Astrocyte of the cerebellum (primary cell): ENCODE measurements around the gene SRPK2.

Experiments used
- DNase-seq: peaks from one replicate; pipeline ENCODE4 v3.0.0-alpha.2; 2011; ENCODE audit warnings: low read depth
- H3K4me3 ChIP-seq: 2 replicates; pipeline ENCODE4 v1.5.1; 2011; ENCODE audit warnings: mild to moderate bottlenecking, low read depth, low read length, moderate library complexity
- CTCF ChIP-seq: IDR thresholded peaks from 2 replicates; pipeline ENCODE4 v1.5.1; 2012; ENCODE audit warnings: low read length, low read depth, moderate library complexity, mild to moderate bottlenecking; ENCODE audit errors: missing control alignments
- in situ Hi-C: cut with HindIII; loops from 2 replicates; pipeline ENCODE4 v1.10.0; 2017; ENCODE audit warnings: low sequenced_read_pairs

The SRPK2 gene

GRCh38 chr7:105322655-105323277 is 66.0 kb downstream of the SRPK2 start:
- DNase-seq, result no peak
- TF ChIP-seq CTCF, result no peak
- in situ Hi-C loops, result no loop called here
- no peak overlapping the region for H3K4me3 ChIP-seq

- no peak for DNase-seq
- in situ Hi-C loops, result no loop called here
- no peak overlapping the region for H3K4me3 ChIP-seq
- no peak for TF ChIP-seq CTCF
Measured at GRCh38 chr7:105321754-105322455, 66.8 kb downstream of the SRPK2 start.

- H3K4me3 ChIP-seq, result no peak overlapping the region
- TF ChIP-seq CTCF, result no peak
- no peak for DNase-seq
- in situ Hi-C loops, result no loop called here
Measured at GRCh38 chr7:105320896-105321295, 67.8 kb downstream of the SRPK2 start.

- TF ChIP-seq CTCF, result no peak
- H3K4me3 ChIP-seq, result no peak overlapping the region
- in situ Hi-C loops, result no loop called here
- DNase-seq, result no peak
Measured at GRCh38 chr7:105319578-105319977, 69.1 kb downstream of the SRPK2 start.

GRCh38 chr7:105316578-105317344 is 72.0 kb downstream of the SRPK2 start:
- no peak for TF ChIP-seq CTCF
- no peak for DNase-seq
- in situ Hi-C loops, result no loop called here
- no peak overlapping the region for H3K4me3 ChIP-seq

GRCh38 chr7:105315357-105315756 is 73.4 kb downstream of the SRPK2 start:
- in situ Hi-C loops, result no loop called here
- DNase-seq, result no peak
- H3K4me3 ChIP-seq, result no peak overlapping the region
- TF ChIP-seq CTCF, result no peak
